ENCODE data around the gene KCNMB1. TPM values are rescaled to one million over a fixed set of nuclear protein-coding genes. Genes with fewer than 3 reads are reported as not detected.
A peak's percentile ranks its signal among the peaks of the same experiment; 100 is the strongest.

KCNMB1 gene
- total and polyA plus RNA-seq, 9 donors = 0.22 to 1.1 (median 0.74) TPM

- H3K9me3 ChIP-seq (replicated peaks; ENCODE audit: control insufficient read depth, low read depth, low read length) = no peaks in the 10 kb centered on the region
- H3K36me3 ChIP-seq (ENCODE audit: control insufficient read depth, insufficient read depth, low read length) = no peaks in the 10 kb centered on the region
- no peak overlapping the region for H3K4me3 ChIP-seq (ENCODE audit: low read length)
- WGBS (ENCODE audit: insufficient coverage) = 49% methylated on average over 2 of the region's 8 CpGs
- no peak for DNase-seq
- peaks cover 35% of the 10 kb centered on the region for H3K4me1 ChIP-seq (ENCODE audit: control insufficient read depth, insufficient read depth, low read length)
- no peaks in the 10 kb centered on the region for H3K27me3 ChIP-seq (ENCODE audit: control insufficient read depth, insufficient read depth, low read length)
- no peak overlapping the region for H3K27ac ChIP-seq (ENCODE audit: low read length)
These were observed 24.2 kb downstream of the KCNMB1 start for GRCh38 chr5:170365011-170365410.

- peak; percentile 36 for DNase-seq
- H3K4me3 ChIP-seq (ENCODE audit: low read length) = no peak overlapping the region
- peaks cover 49% of the 10 kb centered on the region for H3K4me1 ChIP-seq (ENCODE audit: control insufficient read depth, insufficient read depth, low read length)
- H3K27ac ChIP-seq (ENCODE audit: low read length) = no peak overlapping the region
- WGBS (ENCODE audit: insufficient coverage) = 100% methylated on average over 1 of the region's 1 CpG
- no peaks in the 10 kb centered on the region for H3K36me3 ChIP-seq (ENCODE audit: control insufficient read depth, insufficient read depth, low read length)
- no peaks in the 10 kb centered on the region for H3K9me3 ChIP-seq (replicated peaks; ENCODE audit: control insufficient read depth, low read depth, low read length)
- H3K27me3 ChIP-seq (ENCODE audit: control insufficient read depth, insufficient read depth, low read length) = no peaks in the 10 kb centered on the region
These were observed 25.5 kb downstream of the KCNMB1 start for GRCh38 chr5:170363671-170364070.

- Histone ChIP-seq H3K9me3 (replicated peaks; ENCODE audit: control insufficient read depth, low read depth, low read length) (no peaks in the 10 kb centered on the region), H3K4me1 (ENCODE audit: control insufficient read depth, insufficient read depth, low read length) (peaks cover 55% of the 10 kb centered on the region), H3K36me3 (ENCODE audit: control insufficient read depth, insufficient read depth, low read length) (no peaks in the 10 kb centered on the region), H3K4me3 (ENCODE audit: low read length) (no peak overlapping the region), H3K27me3 (ENCODE audit: control insufficient read depth, insufficient read depth, low read length) (no peaks in the 10 kb centered on the region), H3K27ac (ENCODE audit: low read length) (peak overlapping the region; percentile 74)
- WGBS (ENCODE audit: insufficient coverage) = 30% methylated on average over 5 of the region's 6 CpGs
- DNase-seq = peak; percentile 46
These were observed 26.5 kb downstream of the KCNMB1 start for GRCh38 chr5:170362656-170363055.

DNA sequence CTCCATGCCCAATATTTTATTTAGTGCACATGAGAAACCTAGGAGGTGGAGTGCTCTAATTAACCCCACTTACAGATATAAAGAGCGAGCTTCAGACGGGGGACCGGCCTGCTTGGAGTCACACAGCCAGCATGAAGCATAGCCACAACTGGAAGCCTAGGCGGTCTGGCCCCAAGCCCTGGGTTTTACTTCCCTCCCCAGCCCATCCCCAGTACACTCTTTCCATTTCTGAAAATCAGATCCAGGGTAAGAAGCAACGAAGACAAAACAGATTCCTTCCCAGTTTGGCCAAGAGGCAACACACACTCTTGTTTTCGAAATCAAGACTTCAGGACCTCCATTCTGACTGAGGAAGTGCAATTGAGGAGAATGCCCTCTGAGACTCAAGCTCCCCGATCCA is 27.1 kb downstream of the KCNMB1 start:
- Histone ChIP-seq H3K27me3 (ENCODE audit: control insufficient read depth, insufficient read depth, low read length) (no peaks in the 10 kb centered on the region), H3K4me3 (ENCODE audit: low read length) (no peak overlapping the region), H3K4me1 (ENCODE audit: control insufficient read depth, insufficient read depth, low read length) (peaks cover 55% of the 10 kb centered on the region), H3K9me3 (replicated peaks; ENCODE audit: control insufficient read depth, low read depth, low read length) (no peaks in the 10 kb centered on the region), H3K27ac (ENCODE audit: low read length) (peak overlapping the region; percentile 74), H3K36me3 (ENCODE audit: control insufficient read depth, insufficient read depth, low read length) (no peaks in the 10 kb centered on the region)
- peak; percentile 90 for DNase-seq
- WGBS (ENCODE audit: insufficient coverage) = 31% methylated on average over 5 of the region's 7 CpGs

DNA sequence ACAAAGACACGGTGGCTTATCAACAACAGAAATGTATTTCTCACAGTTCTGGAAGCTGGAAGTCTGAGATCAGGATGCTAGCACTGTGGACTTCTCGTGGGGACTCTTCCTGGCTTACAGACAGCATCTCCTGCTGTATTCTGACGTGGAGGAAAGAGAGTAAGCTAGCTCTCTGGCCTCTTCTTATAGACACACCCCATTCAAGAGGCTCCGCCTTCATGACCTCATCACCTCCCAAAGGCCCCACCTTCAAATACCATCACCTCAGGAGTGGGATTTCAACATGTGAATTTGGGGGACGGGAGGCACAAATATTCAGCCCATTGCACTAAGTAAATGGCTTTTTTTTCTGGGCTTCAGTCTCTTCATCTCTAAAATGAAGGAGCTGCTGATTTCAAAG is 27.6 kb downstream of the KCNMB1 start:
- no peaks in the 10 kb centered on the region for H3K9me3 ChIP-seq (replicated peaks; ENCODE audit: control insufficient read depth, low read depth, low read length)
- no peak overlapping the region for H3K4me3 ChIP-seq (ENCODE audit: low read length)
- H3K27me3 ChIP-seq (ENCODE audit: control insufficient read depth, insufficient read depth, low read length) = no peaks in the 10 kb centered on the region
- peak; percentile 87 for DNase-seq
- 88% methylated on average over 1 of the region's 5 CpGs for WGBS (ENCODE audit: insufficient coverage)
- no peaks in the 10 kb centered on the region for H3K36me3 ChIP-seq (ENCODE audit: control insufficient read depth, insufficient read depth, low read length)
- peaks cover 58% of the 10 kb centered on the region for H3K4me1 ChIP-seq (ENCODE audit: control insufficient read depth, insufficient read depth, low read length)
- peak overlapping the region; percentile 74 for H3K27ac ChIP-seq (ENCODE audit: low read length)

DNA sequence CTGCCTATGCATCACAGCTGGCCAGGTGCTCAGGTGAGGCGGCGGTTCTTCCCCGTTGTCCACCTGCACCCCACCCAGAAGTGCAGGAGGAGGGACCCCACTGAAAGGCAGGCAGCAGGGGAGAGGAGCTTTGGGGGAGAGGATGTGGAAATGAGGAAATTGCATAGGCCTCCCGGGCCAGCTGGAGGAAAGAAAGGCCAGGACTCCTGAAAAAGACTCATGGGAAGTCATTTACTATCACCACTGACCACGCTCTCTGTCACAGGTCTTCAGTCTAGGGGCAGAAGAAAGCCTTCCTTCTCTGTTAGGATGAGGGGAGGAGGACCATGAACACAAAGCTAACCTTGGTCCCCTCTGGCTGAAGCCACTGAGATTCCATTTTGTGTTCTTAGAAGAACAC is 28.1 kb downstream of the KCNMB1 start:
- Histone ChIP-seq H3K27ac (ENCODE audit: low read length) (peak overlapping the region; percentile 74), H3K27me3 (ENCODE audit: control insufficient read depth, insufficient read depth, low read length) (no peaks in the 10 kb centered on the region), H3K4me3 (ENCODE audit: low read length) (no peak overlapping the region), H3K36me3 (ENCODE audit: control insufficient read depth, insufficient read depth, low read length) (no peaks in the 10 kb centered on the region), H3K4me1 (ENCODE audit: control insufficient read depth, insufficient read depth, low read length) (peaks cover 59% of the 10 kb centered on the region), H3K9me3 (replicated peaks; ENCODE audit: control insufficient read depth, low read depth, low read length) (no peaks in the 10 kb centered on the region)
- DNase-seq = no peak
- whole genome bisulfite sequencing (ENCODE audit: insufficient coverage) = no CpG with 5 or more reads among the region's 5 CpGs

DNA sequence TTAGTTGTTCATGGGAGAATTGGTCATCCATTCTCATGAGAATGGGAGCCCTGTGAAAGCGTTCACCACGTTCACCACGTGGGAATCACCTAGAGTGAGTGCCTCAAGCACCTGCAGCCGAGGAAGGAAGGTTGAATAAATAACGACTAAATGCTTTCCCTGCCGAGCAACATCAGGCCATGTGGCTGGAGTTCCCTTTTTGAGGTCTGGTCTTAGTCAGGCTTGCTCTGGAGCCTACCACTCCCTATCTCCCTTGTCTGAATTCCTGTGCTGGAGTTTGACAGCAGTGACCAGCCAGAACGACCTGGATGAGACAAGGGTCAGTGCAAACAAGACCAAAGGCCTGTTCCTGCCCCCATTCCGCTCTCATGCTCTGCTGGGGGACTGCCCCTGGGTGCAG is 28.5 kb downstream of the KCNMB1 start:
- H3K27me3 ChIP-seq (ENCODE audit: control insufficient read depth, insufficient read depth, low read length) = no peaks in the 10 kb centered on the region
- peak; percentile 55 for DNase-seq

DNA sequence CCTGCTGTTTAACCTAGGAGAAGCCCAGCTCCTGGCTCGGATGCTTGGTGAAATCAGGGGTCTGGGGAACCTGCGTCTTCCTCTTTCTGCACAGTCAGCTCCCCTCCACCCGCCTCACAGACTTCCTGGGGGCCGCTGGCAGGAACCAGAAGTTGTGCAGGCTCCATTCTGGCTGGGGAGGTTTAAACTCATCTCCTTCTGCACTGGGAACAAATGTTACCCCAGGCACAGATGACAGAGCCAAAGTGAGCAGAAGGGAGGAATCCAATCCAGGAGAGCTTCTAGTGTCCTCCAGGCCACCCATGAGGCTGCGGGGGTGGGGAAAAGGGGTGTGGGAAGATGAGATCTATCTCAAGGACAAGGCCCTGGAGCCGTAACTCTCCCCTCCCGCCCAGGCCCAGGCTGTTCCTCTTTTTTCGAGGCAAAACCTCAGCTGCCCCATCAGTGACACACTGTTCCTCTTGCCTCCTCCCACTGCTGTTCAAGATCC is 31.2 kb downstream of the KCNMB1 start:
- DNase-seq = peak; percentile 89
- Histone ChIP-seq H3K36me3 (ENCODE audit: control insufficient read depth, insufficient read depth, low read length) (no peaks in the 10 kb centered on the region), H3K9me3 (replicated peaks; ENCODE audit: control insufficient read depth, low read depth, low read length) (no peaks in the 10 kb centered on the region), H3K4me1 (ENCODE audit: control insufficient read depth, insufficient read depth, low read length) (peaks cover 83% of the 10 kb centered on the region), H3K27ac (ENCODE audit: low read length) (peak overlapping the region; percentile 17), H3K4me3 (ENCODE audit: low read length) (no peak overlapping the region), H3K27me3 (ENCODE audit: control insufficient read depth, insufficient read depth, low read length) (peaks cover 7% of the 10 kb centered on the region)
- 31% methylated on average over 6 of the region's 8 CpGs for WGBS (ENCODE audit: insufficient coverage)

More for the DNA sequence above, 28.5 kb downstream of the KCNMB1 start:
- H3K4me1 ChIP-seq (ENCODE audit: control insufficient read depth, insufficient read depth, low read length) = peaks cover 62% of the 10 kb centered on the region
- no peaks in the 10 kb centered on the region for H3K36me3 ChIP-seq (ENCODE audit: control insufficient read depth, insufficient read depth, low read length)
- peak overlapping the region; percentile 74 for H3K27ac ChIP-seq (ENCODE audit: low read length)
- 78% methylated on average over 6 of the region's 8 CpGs for WGBS (ENCODE audit: insufficient coverage)
- H3K4me3 ChIP-seq (ENCODE audit: low read length) = no peak overlapping the region
- no peaks in the 10 kb centered on the region for H3K9me3 ChIP-seq (replicated peaks; ENCODE audit: control insufficient read depth, low read depth, low read length)

DNA sequence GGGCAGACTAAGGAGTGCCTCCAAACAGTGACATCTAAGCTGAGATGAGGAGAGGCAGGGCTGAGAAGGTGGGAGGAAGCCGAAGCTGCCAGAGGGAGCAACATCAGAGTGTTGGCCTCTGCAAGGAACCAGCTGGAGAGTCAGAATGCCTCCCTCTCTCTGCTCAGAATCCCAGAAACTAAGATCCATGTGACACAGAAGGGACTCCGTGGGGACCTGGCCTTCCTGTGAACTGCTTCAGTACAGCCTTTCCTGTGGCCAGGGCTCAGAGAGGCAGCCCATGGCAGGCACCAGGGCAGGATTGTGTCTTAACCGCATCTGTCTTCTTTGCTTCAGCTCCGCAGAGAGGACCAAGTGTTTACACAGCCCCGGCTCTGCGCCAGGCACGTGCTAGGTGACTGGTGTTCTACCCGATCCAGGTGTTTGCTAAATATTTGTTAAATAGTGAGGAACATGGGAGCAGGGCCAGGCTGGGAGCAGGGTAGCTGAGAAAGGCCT is 33.5 kb downstream of the KCNMB1 start:
- Histone ChIP-seq H3K27ac (ENCODE audit: low read length) (no peak overlapping the region), H3K4me1 (ENCODE audit: control insufficient read depth, insufficient read depth, low read length) (peaks cover 63% of the 10 kb centered on the region), H3K4me3 (ENCODE audit: low read length) (no peak overlapping the region), H3K9me3 (replicated peaks; ENCODE audit: control insufficient read depth, low read depth, low read length) (peaks cover 5% of the 10 kb centered on the region), H3K36me3 (ENCODE audit: control insufficient read depth, insufficient read depth, low read length) (no peaks in the 10 kb centered on the region), H3K27me3 (ENCODE audit: control insufficient read depth, insufficient read depth, low read length) (peaks cover 14% of the 10 kb centered on the region)
- DNase-seq = peak; percentile 76
- 33% methylated on average over 5 of the region's 8 CpGs for WGBS (ENCODE audit: insufficient coverage)

DNA sequence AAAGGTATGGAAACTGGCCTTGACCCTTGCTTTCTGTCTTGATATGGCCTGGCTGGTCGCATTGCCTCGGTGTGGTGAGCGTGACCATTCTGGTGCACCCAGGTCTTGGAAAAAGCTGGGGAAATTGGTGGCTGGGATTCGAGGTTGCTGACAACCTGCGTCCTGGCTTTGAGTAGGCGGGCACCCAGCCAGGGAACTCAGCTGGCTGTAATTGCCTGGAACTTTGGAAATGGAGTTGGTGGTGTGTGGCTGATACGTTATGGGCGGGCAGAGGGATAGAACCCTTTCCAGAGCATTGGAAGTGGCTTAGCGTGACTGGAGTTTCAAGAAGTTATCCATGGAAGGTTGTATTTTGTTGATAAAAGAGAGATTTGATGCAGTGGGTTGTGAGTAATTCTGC is 35.2 kb downstream of the KCNMB1 start:
- Histone ChIP-seq H3K4me1 (ENCODE audit: control insufficient read depth, insufficient read depth, low read length) (peaks cover 46% of the 10 kb centered on the region), H3K9me3 (replicated peaks; ENCODE audit: control insufficient read depth, low read depth, low read length) (peaks cover 5% of the 10 kb centered on the region), H3K27ac (ENCODE audit: low read length) (no peak overlapping the region), H3K36me3 (ENCODE audit: control insufficient read depth, insufficient read depth, low read length) (no peaks in the 10 kb centered on the region), H3K4me3 (ENCODE audit: low read length) (no peak overlapping the region), H3K27me3 (ENCODE audit: control insufficient read depth, insufficient read depth, low read length) (peaks cover 14% of the 10 kb centered on the region)
- WGBS (ENCODE audit: insufficient coverage) = 60% methylated on average over 9 of the region's 9 CpGs
- peak; percentile 61 for DNase-seq

All from muscle of leg (tissue), 11 donors.